DOHH2 (cell line): ENCODE measurements around the gene LY6G5C.

Experiments used
- CTCF ChIP-seq: fragments of 200-600 bp; sonication (generic); IDR thresholded peaks from one replicate; pipeline ENCODE4 v1.5.1; 2014; ENCODE audit warnings: antibody characterized with exemption, mild to moderate bottlenecking, low read depth, low read length; ENCODE audit not compliant: poor library complexity, severe bottlenecking
- EZH2phosphoT487 ChIP-seq: fragments of 200-600 bp; sonication (generic); IDR thresholded peaks from 2 replicates; pipeline ENCODE4 v1.6.1; 2017; ENCODE audit warnings: borderline replicate concordance, mild to moderate bottlenecking, antibody characterized with exemption, low read length, moderate library complexity, mixed read lengths

GRCh38 chr6:31643818-31644454 is 36.9 kb downstream of the LY6G5C start:
- TF ChIP-seq CTCF (no peak), EZH2phosphoT487 (no peak)
